Peyer's patch (tissue), 4 donors: Measurements from ENCODE around the gene SMG6.

Source experiments
- POLR2A ChIP-seq, 2 donors: fragments of 450-650 bp; IDR thresholded peaks; one replicate each; pipeline ENCODE4 v1.5.1; 2017; ENCODE audit warnings: antibody characterized with exemption in 2 of 2, mild to moderate bottlenecking in 2 of 2, moderate library complexity in 2 of 2
- TF ChIP-seq, protein P1 (sequence below), 6 experiments: fragments of 450-650 bp in 4 of 6; fragments of 200-600 bp in 2 of 6; sonication (generic) in 1 of 6; IDR thresholded peaks; one replicate each; pipeline ENCODE4 v1.5.1; 2017 to 2019; ENCODE audit warnings: antibody characterized with exemption in 6 of 6, mild to moderate bottlenecking in 3 of 6, moderate library complexity in 1 of 6

GRCh38 chr17:2250140-2251095 lies 53.2 kb downstream of the SMG6 start:
- TF ChIP-seq, protein P1, sequence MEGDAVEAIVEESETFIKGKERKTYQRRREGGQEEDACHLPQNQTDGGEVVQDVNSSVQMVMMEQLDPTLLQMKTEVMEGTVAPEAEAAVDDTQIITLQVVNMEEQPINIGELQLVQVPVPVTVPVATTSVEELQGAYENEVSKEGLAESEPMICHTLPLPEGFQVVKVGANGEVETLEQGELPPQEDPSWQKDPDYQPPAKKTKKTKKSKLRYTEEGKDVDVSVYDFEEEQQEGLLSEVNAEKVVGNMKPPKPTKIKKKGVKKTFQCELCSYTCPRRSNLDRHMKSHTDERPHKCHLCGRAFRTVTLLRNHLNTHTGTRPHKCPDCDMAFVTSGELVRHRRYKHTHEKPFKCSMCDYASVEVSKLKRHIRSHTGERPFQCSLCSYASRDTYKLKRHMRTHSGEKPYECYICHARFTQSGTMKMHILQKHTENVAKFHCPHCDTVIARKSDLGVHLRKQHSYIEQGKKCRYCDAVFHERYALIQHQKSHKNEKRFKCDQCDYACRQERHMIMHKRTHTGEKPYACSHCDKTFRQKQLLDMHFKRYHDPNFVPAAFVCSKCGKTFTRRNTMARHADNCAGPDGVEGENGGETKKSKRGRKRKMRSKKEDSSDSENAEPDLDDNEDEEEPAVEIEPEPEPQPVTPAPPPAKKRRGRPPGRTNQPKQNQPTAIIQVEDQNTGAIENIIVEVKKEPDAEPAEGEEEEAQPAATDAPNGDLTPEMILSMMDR (IDR thresholded peaks at IDR 0.05), result no peak
- no peak for TF ChIP-seq POLR2A (IDR thresholded peaks at IDR 0.05)
